ENCODE data around the gene FOXE1. TPM values are rescaled to one million over a fixed set of nuclear protein-coding genes. Genes with fewer than 3 reads are reported as not detected.
A peak's percentile ranks its signal among the peaks of the same experiment; 100 is the strongest.

FOXE1 gene
- total RNA-seq, 1 donor from 2014 or later = 0.45 TPM

GRCh38 chr9:97868859-97869258 is 15.8 kb downstream of the FOXE1 start:
- Histone ChIP-seq H3K9me3 (ENCODE audit: insufficient read depth, low read depth, low read length) (peaks cover 3% of the 10 kb centered on the region), H2AFZ (ENCODE audit: low read depth, low read length) (no peak overlapping the region), H3K9ac (ENCODE audit: low read length) (no peak overlapping the region), H4K20me1 (ENCODE audit: insufficient read depth, low read length) (no peaks in the 10 kb centered on the region), H3K27ac (ENCODE audit: low read depth, low read length) (no peak overlapping the region), H3K27me3 (ENCODE audit: insufficient read depth, low read length) (peaks cover 2% of the 10 kb centered on the region), H3K4me2 (ENCODE audit: low read length) (no peak overlapping the region), H3K4me1 (ENCODE audit: insufficient read depth, low read length) (no peaks in the 10 kb centered on the region), H3K4me3 (ENCODE audit: insufficient read depth, low read depth, low read length) (no peak overlapping the region), H3K79me2 (ENCODE audit: insufficient read depth, low read length) (no peaks in the 10 kb centered on the region), H3K36me3 (ENCODE audit: insufficient read depth, low read length) (no peaks in the 10 kb centered on the region)
- Mint-ChIP-seq H3K36me3 (ENCODE audit: low read depth, unreplicated experiment) (no peaks in the 10 kb centered on the region), H3K4me1 (ENCODE audit: low read depth, unreplicated experiment) (no peaks in the 10 kb centered on the region), H3K9me3 (ENCODE audit: unreplicated experiment) (peaks cover 19% of the 10 kb centered on the region), H3K27ac (ENCODE audit: unreplicated experiment) (no peak overlapping the region), H3K4me3 (ENCODE audit: unreplicated experiment) (no peak overlapping the region), H3K27me3 (ENCODE audit: low read depth, unreplicated experiment) (peaks cover 4% of the 10 kb centered on the region)
- TF ChIP-seq, protein P1, sequence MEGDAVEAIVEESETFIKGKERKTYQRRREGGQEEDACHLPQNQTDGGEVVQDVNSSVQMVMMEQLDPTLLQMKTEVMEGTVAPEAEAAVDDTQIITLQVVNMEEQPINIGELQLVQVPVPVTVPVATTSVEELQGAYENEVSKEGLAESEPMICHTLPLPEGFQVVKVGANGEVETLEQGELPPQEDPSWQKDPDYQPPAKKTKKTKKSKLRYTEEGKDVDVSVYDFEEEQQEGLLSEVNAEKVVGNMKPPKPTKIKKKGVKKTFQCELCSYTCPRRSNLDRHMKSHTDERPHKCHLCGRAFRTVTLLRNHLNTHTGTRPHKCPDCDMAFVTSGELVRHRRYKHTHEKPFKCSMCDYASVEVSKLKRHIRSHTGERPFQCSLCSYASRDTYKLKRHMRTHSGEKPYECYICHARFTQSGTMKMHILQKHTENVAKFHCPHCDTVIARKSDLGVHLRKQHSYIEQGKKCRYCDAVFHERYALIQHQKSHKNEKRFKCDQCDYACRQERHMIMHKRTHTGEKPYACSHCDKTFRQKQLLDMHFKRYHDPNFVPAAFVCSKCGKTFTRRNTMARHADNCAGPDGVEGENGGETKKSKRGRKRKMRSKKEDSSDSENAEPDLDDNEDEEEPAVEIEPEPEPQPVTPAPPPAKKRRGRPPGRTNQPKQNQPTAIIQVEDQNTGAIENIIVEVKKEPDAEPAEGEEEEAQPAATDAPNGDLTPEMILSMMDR (IDR thresholded peaks at IDR 0.05; ENCODE audit: insufficient read depth, low read depth, low read length) = no peak
- no peak for TF ChIP-seq EZH2 (IDR thresholded peaks at IDR 0.05; ENCODE audit: insufficient read depth, low read length)
- FAIRE-seq = no peak
- no peak for DNase-seq (ENCODE audit: low read depth)

- Histone ChIP-seq H3K4me3 (ENCODE audit: insufficient read depth, low read depth, low read length) (no peak overlapping the region), H3K79me2 (ENCODE audit: insufficient read depth, low read length) (no peaks in the 10 kb centered on the region), H3K27me3 (ENCODE audit: insufficient read depth, low read length) (peaks cover 2% of the 10 kb centered on the region), H3K9ac (ENCODE audit: low read length) (no peak overlapping the region), H2AFZ (ENCODE audit: low read depth, low read length) (no peak overlapping the region), H3K36me3 (ENCODE audit: insufficient read depth, low read length) (no peaks in the 10 kb centered on the region), H3K9me3 (ENCODE audit: insufficient read depth, low read depth, low read length) (no peaks in the 10 kb centered on the region), H3K4me1 (ENCODE audit: insufficient read depth, low read length) (peaks cover 15% of the 10 kb centered on the region), H3K27ac (ENCODE audit: low read depth, low read length) (no peak overlapping the region), H4K20me1 (ENCODE audit: insufficient read depth, low read length) (peaks cover 3% of the 10 kb centered on the region), H3K4me2 (ENCODE audit: low read length) (no peak overlapping the region)
- TF ChIP-seq EZH2 (IDR thresholded peaks at IDR 0.05; ENCODE audit: insufficient read depth, low read length) = no peak
- TF ChIP-seq, protein P1 (IDR thresholded peaks at IDR 0.05; ENCODE audit: insufficient read depth, low read depth, low read length) = no peak
- H3K27ac Mint-ChIP-seq (ENCODE audit: unreplicated experiment) = no peak overlapping the region
- H3K9me3 Mint-ChIP-seq (ENCODE audit: unreplicated experiment) = peaks cover 8% of the 10 kb centered on the region
- FAIRE-seq = no peak
- no peaks in the 10 kb centered on the region for H3K36me3 Mint-ChIP-seq (ENCODE audit: low read depth, unreplicated experiment)
- H3K4me3 Mint-ChIP-seq (ENCODE audit: unreplicated experiment) = no peak overlapping the region
- DNase-seq (ENCODE audit: low read depth) = no peak
- peaks cover 4% of the 10 kb centered on the region for H3K27me3 Mint-ChIP-seq (ENCODE audit: low read depth, unreplicated experiment)
- H3K4me1 Mint-ChIP-seq (ENCODE audit: low read depth, unreplicated experiment) = peaks cover 15% of the 10 kb centered on the region
These were observed 20.4 kb downstream of the FOXE1 start for GRCh38 chr9:97873425-97873824.

DNA sequence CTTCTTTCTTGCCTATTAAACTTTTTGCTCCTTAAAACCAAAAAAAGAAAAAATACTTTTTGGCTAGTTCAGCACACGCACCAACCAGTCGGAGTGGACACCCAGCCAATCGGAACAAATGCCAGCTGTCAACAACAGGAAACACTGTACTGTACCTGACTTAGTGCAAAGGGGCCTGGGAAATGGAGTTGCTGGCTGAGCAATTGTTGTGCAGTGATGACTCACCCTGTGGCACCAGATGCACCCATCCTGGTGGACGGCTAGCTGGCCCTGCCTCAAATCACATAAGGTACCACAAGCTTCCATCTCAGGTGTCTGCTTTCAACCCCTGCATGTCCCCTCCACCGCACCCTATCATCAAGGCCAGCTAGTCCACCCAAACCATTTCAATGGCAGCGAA is 20.9 kb downstream of the FOXE1 start:
- FAIRE-seq (no peak), DNase-seq (ENCODE audit: low read depth) (peak; percentile 15)
- H3K9me3 Mint-ChIP-seq (ENCODE audit: unreplicated experiment) = peaks cover 8% of the 10 kb centered on the region
- H3K36me3 ChIP-seq (ENCODE audit: insufficient read depth, low read length) = no peaks in the 10 kb centered on the region
- no peak overlapping the region for H3K27ac Mint-ChIP-seq (ENCODE audit: unreplicated experiment)
- H3K4me1 Mint-ChIP-seq (ENCODE audit: low read depth, unreplicated experiment) = peaks cover 15% of the 10 kb centered on the region
- no peak overlapping the region for H3K9ac ChIP-seq (ENCODE audit: low read length)
- TF ChIP-seq, protein P1 (IDR thresholded peaks at IDR 0.05; ENCODE audit: insufficient read depth, low read depth, low read length) = no peak
- TF ChIP-seq EZH2 (IDR thresholded peaks at IDR 0.05; ENCODE audit: insufficient read depth, low read length) = no peak
- no peak overlapping the region for H2AFZ ChIP-seq (ENCODE audit: low read depth, low read length)
- H3K4me3 Mint-ChIP-seq (ENCODE audit: unreplicated experiment) = no peak overlapping the region
- H3K27me3 Mint-ChIP-seq (ENCODE audit: low read depth, unreplicated experiment) = peaks cover 4% of the 10 kb centered on the region
- peaks cover 15% of the 10 kb centered on the region for H3K4me1 ChIP-seq (ENCODE audit: insufficient read depth, low read length)
- peaks cover 3% of the 10 kb centered on the region for H4K20me1 ChIP-seq (ENCODE audit: insufficient read depth, low read length)
- no peaks in the 10 kb centered on the region for H3K9me3 ChIP-seq (ENCODE audit: insufficient read depth, low read depth, low read length)
- no peak overlapping the region for H3K4me3 ChIP-seq (ENCODE audit: insufficient read depth, low read depth, low read length)
- H3K36me3 Mint-ChIP-seq (ENCODE audit: low read depth, unreplicated experiment) = no peaks in the 10 kb centered on the region
- H3K79me2 ChIP-seq (ENCODE audit: insufficient read depth, low read length) = no peaks in the 10 kb centered on the region
- H3K27ac ChIP-seq (ENCODE audit: low read depth, low read length) = no peak overlapping the region
- H3K27me3 ChIP-seq (ENCODE audit: insufficient read depth, low read length) = peaks cover 2% of the 10 kb centered on the region
- H3K4me2 ChIP-seq (ENCODE audit: low read length) = no peak overlapping the region
